A673 (cell line): ENCODE data around the gene CDK8.

ENCODE experiments used
- CTCF ChIP-seq: fragments of 300-800, 200-600 bp; sonication (generic); conservative IDR thresholded peaks from 2 replicates; pipeline ENCODE4 v1.5.1; 2017; ENCODE audit warnings: low read depth, mild to moderate bottlenecking, antibody characterized with exemption, low read length, moderate library complexity, mixed read lengths
- EZH2 ChIP-seq: fragments of 200-600 bp; sonication (generic); IDR thresholded peaks from 2 replicates; pipeline ENCODE4 v1.6.1; 2017; ENCODE audit warnings: borderline replicate concordance, low read depth, mild to moderate bottlenecking, mixed read lengths, antibody characterized with exemption, low read length; ENCODE audit not compliant: poor library complexity, severe bottlenecking

GRCh38 chr13:26323127-26323526 is 69.2 kb downstream of the CDK8 start:
- TF ChIP-seq CTCF (no peak), EZH2 (no peak)
